ENCODE results near the gene WNT3. TPM values are rescaled to one million over a fixed set of nuclear protein-coding genes. Genes with fewer than 3 reads are reported as not detected.

Gene WNT3
- total and polyA plus RNA-seq, 2 experiments from 2014 or later, result 2.7 to 3.4 TPM

DNA sequence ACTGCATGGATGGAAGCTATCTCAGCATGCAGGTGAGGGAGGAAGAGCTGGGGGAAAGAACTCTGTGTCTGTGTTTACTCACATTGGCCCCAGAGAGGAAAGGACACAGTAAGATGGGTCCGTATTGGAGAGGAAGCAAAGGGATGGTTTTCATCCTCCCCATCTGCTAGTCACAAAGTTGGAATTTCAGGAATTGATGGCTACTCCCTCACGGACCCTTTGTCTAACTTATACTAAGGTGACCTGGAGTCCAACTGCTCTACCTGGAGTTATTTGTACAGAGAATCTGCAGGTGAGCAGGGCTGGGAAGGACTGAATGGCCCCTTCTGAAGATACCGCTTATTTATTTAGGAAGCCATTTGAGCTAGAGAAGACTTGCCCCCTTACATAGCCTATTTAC, 55.1 kb downstream of the WNT3 start:
- Histone ChIP-seq H3K79me2 (replicated peaks; ENCODE audit: insufficient read depth) (no peaks in the 10 kb centered on the region), H2AFZ (no peak overlapping the region), H3F3A (replicated peaks; ENCODE audit: low read depth) (no peaks in the 10 kb centered on the region), H3K27me3 (ENCODE audit: insufficient read depth) (peaks cover 14% of the 10 kb centered on the region), H3K9me2 (ENCODE audit: insufficient read depth) (no peaks in the 10 kb centered on the region), H3K36me3 (ENCODE audit: insufficient read depth) (no peaks in the 10 kb centered on the region), H3K4me2 (no peak overlapping the region), H3K27ac (ENCODE audit: low read depth) (no peak overlapping the region), H3K4me3 (no peak overlapping the region), H4K20me1 (replicated peaks; ENCODE audit: insufficient read depth) (peaks cover 7% of the 10 kb centered on the region), H3K4me1 (ENCODE audit: insufficient read depth) (no peaks in the 10 kb centered on the region; the same call in 1 of the 2 replicates)
- DNase-seq (ENCODE audit: low spot score) (no peak), ATAC-seq (no peak)
- peaks cover 36% of the 10 kb centered on the region for H3K27me3 Mint-ChIP-seq (ENCODE audit: insufficient read depth, low read depth, poor library complexity)
- no peak overlapping the region; the same call in 2 of the 3 replicates for H3K4me3 Mint-ChIP-seq
- peaks cover 17% of the 10 kb centered on the region for H3K4me1 Mint-ChIP-seq
- no peaks in the 10 kb centered on the region for H3K9me3 Mint-ChIP-seq
- no peak for TF ChIP-seq ZNF114 (CRISPR knock-in tag; IDR thresholded peaks at IDR 0.05)
- TF ChIP-seq ZNF331 (CRISPR knock-in tag; IDR thresholded peaks at IDR 0.05; ENCODE audit: low read depth), result no peak
- TF ChIP-seq, protein P1, sequence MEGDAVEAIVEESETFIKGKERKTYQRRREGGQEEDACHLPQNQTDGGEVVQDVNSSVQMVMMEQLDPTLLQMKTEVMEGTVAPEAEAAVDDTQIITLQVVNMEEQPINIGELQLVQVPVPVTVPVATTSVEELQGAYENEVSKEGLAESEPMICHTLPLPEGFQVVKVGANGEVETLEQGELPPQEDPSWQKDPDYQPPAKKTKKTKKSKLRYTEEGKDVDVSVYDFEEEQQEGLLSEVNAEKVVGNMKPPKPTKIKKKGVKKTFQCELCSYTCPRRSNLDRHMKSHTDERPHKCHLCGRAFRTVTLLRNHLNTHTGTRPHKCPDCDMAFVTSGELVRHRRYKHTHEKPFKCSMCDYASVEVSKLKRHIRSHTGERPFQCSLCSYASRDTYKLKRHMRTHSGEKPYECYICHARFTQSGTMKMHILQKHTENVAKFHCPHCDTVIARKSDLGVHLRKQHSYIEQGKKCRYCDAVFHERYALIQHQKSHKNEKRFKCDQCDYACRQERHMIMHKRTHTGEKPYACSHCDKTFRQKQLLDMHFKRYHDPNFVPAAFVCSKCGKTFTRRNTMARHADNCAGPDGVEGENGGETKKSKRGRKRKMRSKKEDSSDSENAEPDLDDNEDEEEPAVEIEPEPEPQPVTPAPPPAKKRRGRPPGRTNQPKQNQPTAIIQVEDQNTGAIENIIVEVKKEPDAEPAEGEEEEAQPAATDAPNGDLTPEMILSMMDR (conservative IDR thresholded peaks at IDR 0.05; ENCODE audit: low read depth in 2 of 2), result no peak
- TF ChIP-seq EZH2phosphoT487 (IDR thresholded peaks at IDR 0.05; ENCODE audit: unreplicated experiment), result no peak
- no peak for TF ChIP-seq NANOG (IDR thresholded peaks at IDR 0.05; ENCODE audit: borderline replicate concordance)
- TF ChIP-seq, protein P2, sequence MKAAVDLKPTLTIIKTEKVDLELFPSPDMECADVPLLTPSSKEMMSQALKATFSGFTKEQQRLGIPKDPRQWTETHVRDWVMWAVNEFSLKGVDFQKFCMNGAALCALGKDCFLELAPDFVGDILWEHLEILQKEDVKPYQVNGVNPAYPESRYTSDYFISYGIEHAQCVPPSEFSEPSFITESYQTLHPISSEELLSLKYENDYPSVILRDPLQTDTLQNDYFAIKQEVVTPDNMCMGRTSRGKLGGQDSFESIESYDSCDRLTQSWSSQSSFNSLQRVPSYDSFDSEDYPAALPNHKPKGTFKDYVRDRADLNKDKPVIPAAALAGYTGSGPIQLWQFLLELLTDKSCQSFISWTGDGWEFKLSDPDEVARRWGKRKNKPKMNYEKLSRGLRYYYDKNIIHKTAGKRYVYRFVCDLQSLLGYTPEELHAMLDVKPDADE (IDR thresholded peaks at IDR 0.05), result no peak
- TF ChIP-seq, protein P3, sequence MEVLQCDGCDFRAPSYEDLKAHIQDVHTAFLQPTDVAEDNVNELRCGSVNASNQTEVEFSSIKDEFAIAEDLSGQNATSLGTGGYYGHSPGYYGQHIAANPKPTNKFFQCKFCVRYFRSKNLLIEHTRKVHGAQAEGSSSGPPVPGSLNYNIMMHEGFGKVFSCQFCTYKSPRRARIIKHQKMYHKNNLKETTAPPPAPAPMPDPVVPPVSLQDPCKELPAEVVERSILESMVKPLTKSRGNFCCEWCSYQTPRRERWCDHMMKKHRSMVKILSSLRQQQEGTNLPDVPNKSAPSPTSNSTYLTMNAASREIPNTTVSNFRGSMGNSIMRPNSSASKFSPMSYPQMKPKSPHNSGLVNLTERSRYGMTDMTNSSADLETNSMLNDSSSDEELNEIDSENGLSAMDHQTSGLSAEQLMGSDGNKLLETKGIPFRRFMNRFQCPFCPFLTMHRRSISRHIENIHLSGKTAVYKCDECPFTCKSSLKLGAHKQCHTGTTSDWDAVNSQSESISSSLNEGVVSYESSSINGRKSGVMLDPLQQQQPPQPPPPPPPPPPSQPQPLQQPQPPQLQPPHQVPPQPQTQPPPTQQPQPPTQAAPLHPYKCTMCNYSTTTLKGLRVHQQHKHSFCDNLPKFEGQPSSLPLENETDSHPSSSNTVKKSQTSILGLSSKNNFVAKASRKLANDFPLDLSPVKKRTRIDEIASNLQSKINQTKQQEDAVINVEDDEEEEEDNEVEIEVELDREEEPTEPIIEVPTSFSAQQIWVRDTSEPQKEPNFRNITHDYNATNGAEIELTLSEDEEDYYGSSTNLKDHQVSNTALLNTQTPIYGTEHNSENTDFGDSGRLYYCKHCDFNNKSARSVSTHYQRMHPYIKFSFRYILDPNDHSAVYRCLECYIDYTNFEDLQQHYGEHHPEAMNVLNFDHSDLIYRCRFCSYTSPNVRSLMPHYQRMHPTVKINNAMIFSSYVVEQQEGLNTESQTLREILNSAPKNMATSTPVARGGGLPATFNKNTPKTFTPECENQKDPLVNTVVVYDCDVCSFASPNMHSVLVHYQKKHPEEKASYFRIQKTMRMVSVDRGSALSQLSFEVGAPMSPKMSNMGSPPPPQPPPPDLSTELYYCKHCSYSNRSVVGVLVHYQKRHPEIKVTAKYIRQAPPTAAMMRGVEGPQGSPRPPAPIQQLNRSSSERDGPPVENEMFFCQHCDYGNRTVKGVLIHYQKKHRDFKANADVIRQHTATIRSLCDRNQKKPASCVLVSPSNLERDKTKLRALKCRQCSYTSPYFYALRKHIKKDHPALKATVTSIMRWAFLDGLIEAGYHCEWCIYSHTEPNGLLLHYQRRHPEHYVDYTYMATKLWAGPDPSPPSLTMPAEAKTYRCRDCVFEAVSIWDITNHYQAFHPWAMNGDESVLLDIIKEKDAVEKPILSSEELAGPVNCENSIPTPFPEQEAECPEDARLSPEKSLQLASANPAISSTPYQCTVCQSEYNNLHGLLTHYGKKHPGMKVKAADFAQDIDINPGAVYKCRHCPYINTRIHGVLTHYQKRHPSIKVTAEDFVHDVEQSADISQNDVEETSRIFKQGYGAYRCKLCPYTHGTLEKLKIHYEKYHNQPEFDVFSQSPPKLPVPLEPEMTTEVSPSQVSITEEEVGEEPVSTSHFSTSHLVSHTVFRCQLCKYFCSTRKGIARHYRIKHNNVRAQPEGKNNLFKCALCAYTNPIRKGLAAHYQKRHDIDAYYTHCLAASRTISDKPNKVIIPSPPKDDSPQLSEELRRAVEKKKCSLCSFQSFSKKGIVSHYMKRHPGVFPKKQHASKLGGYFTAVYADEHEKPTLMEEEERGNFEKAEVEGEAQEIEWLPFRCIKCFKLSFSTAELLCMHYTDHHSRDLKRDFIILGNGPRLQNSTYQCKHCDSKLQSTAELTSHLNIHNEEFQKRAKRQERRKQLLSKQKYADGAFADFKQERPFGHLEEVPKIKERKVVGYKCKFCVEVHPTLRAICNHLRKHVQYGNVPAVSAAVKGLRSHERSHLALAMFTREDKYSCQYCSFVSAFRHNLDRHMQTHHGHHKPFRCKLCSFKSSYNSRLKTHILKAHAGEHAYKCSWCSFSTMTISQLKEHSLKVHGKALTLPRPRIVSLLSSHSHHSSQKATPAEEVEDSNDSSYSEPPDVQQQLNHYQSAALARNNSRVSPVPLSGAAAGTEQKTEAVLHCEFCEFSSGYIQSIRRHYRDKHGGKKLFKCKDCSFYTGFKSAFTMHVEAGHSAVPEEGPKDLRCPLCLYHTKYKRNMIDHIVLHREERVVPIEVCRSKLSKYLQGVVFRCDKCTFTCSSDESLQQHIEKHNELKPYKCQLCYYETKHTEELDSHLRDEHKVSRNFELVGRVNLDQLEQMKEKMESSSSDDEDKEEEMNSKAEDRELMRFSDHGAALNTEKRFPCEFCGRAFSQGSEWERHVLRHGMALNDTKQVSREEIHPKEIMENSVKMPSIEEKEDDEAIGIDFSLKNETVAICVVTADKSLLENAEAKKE (CRISPR knock-in tag; IDR thresholded peaks at IDR 0.05), result no peak
- no peak for TF ChIP-seq POLR2AphosphoS5 (IDR thresholded peaks at IDR 0.05; ENCODE audit: low read depth)
- no peak for TF ChIP-seq EZH2 (IDR thresholded peaks at IDR 0.05; ENCODE audit: low read depth, unreplicated experiment)
- TF ChIP-seq CREB1 (CRISPR knock-in tag; IDR thresholded peaks at IDR 0.05; ENCODE audit: low read depth), result no peak
- peaks cover 3% of the 10 kb centered on the region; the same call in 1 of the 3 replicates for H3K36me3 Mint-ChIP-seq (ENCODE audit: low read depth)
- no peak overlapping the region for H3K27ac Mint-ChIP-seq
